Measurements from ENCODE around the gene CD300LD. TPM values are rescaled to one million over a fixed set of nuclear protein-coding genes. Genes with fewer than 3 reads are reported as not detected.

The CD300LD gene
- total and polyA plus RNA-seq, 12 donors = not detected

DNA sequence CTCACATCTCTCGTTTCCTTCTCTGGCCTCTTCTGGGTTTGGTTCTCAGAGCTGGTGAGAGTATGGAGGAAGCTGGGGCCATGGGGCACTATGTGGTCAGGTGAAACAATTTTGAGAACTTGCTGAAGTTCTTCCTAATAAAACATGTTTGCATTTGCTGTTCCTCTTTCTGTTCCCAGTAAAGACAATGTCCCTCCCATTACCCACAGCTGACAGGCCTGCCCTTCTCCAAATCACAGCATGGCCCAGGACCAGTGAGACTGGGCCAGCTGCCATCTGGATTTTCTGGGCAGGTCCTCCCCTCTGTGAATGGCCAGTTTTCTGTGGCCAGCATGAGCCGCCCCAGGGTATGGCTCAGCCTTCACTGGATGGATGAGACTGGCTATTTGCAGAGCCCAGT, 24.7 kb downstream of the CD300LD start, which contains the start of gene CD300H:
Gene CD300H, minus strand, starts transcription at position 113 of the 400 bp plus-strand sequence.
- ATAC-seq (peak in 3 of 8 donors; percentile 19 to 47 (median 21)), DNase-seq (no peak)
- Histone ChIP-seq H3K4me1 (peaks cover 0 to 44% (median 0%) of the 10 kb centered on the region in 9 donors), H3K27ac (peak within 1 kb of the TSS in 1 of 10 donors; percentile 79), H3K36me3 (no peaks in the 10 kb centered on the region), H3K9me3 (peaks cover 0 to 6% (median 0%) of the 10 kb centered on the region in 11 donors), H3K27me3 (peaks cover 0 to 31% (median 15%) of the 10 kb centered on the region in 7 donors), H3K4me3 (peak within 1 kb of the TSS in 1 of 10 donors; percentile 23)
- TF ChIP-seq, protein P1, sequence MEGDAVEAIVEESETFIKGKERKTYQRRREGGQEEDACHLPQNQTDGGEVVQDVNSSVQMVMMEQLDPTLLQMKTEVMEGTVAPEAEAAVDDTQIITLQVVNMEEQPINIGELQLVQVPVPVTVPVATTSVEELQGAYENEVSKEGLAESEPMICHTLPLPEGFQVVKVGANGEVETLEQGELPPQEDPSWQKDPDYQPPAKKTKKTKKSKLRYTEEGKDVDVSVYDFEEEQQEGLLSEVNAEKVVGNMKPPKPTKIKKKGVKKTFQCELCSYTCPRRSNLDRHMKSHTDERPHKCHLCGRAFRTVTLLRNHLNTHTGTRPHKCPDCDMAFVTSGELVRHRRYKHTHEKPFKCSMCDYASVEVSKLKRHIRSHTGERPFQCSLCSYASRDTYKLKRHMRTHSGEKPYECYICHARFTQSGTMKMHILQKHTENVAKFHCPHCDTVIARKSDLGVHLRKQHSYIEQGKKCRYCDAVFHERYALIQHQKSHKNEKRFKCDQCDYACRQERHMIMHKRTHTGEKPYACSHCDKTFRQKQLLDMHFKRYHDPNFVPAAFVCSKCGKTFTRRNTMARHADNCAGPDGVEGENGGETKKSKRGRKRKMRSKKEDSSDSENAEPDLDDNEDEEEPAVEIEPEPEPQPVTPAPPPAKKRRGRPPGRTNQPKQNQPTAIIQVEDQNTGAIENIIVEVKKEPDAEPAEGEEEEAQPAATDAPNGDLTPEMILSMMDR (IDR thresholded peaks at IDR 0.05) = no peak
- intact Hi-C loops (cut with DNase I) = loop anchor here in 2 of 10 donors (5.0 to 10.0 kb wide), 2 partner anchors 167 to 170 kb away; partner anchors contain the start of gene RAB37 (in 2 of the 2)
- WGBS, 2 donors = 77 to 78% methylated on average over 2 of the region's 2 CpGs

DNA sequence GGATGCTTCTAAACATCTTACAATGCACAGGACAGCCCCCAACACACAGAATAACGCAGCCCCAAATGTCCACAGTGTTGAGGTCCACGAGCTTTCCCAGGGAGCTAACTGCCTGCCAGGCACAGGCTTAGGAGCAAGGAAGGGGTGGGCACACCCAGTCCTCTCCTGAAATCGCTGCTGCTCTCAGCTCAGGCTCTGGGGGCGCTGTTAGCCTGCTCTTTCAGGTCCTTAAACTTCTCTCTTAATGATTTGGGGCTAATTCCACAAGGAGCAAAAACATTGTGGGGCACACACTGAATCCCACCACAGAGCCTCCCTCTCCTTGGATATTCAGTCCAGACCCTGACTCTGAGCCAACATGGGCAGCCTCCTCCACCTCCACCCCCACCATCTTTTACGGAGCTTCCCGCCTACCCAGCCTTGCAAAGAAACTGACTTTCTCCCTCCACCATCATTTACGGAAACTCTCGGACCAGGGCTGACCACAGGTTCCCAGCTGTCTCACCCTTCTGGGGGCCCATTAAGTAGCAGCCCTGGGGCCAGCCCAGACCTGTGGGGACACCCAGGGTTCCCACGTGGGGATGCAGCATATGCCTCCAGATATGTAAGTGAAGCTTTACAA, 25.8 kb downstream of the CD300LD start:
- Histone ChIP-seq H3K9me3 (no peaks in the 10 kb centered on the region), H3K36me3 (no peaks in the 10 kb centered on the region), H3K27ac (peak overlapping the region in 1 of 10 donors; percentile 79), H3K4me1 (peaks cover 0 to 40% (median 0%) of the 10 kb centered on the region in 9 donors), H3K4me3 (peak overlapping the region in 1 of 10 donors; percentile 23), H3K27me3 (peaks cover 0 to 41% (median 15%) of the 10 kb centered on the region in 7 donors)
- intact Hi-C loops (cut with DNase I) = loop anchor here in 2 of 10 donors (5.0 to 10.0 kb wide), 2 partner anchors 169 to 171 kb away; partner anchors contain the start of gene RAB37 (in 2 of the 2)
- WGBS, 2 donors = 34 to 35% methylated on average over 9 of the region's 9 CpGs
- TF ChIP-seq, protein P1 (IDR thresholded peaks at IDR 0.05) = peak; percentile 11 to 66 (median 45)
- DNase-seq (no peak), ATAC-seq (peak in 1 of 8 donors; percentile 47)

DNA sequence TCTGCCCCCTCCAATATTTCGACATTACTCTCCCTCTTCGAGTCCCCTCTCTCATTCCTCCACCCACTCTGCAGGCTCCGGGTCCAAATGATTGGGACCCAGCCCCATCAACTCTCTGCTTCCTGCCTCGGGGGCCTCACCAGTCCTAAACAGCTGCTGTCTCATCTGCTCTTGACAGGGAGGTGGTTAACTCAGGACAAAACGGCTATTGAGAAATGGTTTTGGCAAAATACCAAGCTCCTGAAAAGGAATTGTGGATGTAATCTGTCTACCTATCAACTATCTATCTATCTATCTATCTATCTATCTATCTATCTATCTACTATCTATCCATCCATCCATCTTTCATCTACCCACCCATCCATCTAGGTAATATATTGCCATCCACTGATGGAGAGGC, 27.0 kb downstream of the CD300LD start:
- WGBS, 2 donors = 50 to 58% methylated on average over 5 of the region's 5 CpGs
- H3K4me3 ChIP-seq = no peak overlapping the region
- no peak for DNase-seq
- no peaks in the 10 kb centered on the region for H3K9me3 ChIP-seq
- H3K4me1 ChIP-seq = peaks cover 0 to 37% (median 0%) of the 10 kb centered on the region in 9 donors
- intact Hi-C loops (cut with DNase I) = loop anchor here in 2 of 10 donors (5.0 to 10.0 kb wide), 2 partner anchors 170 to 172 kb away; partner anchors contain the start of gene RAB37 (in 2 of the 2)
- no peaks in the 10 kb centered on the region for H3K36me3 ChIP-seq
- peaks cover 0 to 48% (median 15%) of the 10 kb centered on the region in 7 donors for H3K27me3 ChIP-seq
- TF ChIP-seq, protein P1 (IDR thresholded peaks at IDR 0.05) = no peak
- H3K27ac ChIP-seq = no peak overlapping the region
- ATAC-seq = no peak

DNA sequence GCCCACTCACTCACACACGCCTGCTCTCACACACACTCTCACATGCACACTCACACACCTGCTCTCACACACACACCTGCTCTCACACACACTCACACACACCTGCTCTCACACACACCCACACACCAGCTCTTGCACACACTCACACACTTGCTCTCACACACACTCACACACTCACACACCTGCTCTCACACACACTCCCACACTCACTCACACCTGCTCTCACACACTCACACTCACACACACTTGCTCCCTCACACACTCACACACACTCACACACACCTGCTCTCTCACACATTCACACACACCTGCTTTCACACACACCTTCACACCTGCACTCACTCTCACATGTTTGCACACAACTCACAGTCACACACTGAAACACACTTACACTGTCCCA, 28.7 kb downstream of the CD300LD start:
- Histone ChIP-seq H3K9me3 (no peaks in the 10 kb centered on the region), H3K36me3 (no peaks in the 10 kb centered on the region), H3K4me3 (no peak overlapping the region), H3K4me1 (peaks cover 0 to 24% (median 0%) of the 10 kb centered on the region in 9 donors), H3K27ac (no peak overlapping the region), H3K27me3 (peaks cover 0 to 52% (median 21%) of the 10 kb centered on the region in 7 donors)
- WGBS, 2 donors = 96 to 97% methylated on average over 1 of the region's 1 CpG
- intact Hi-C loops (cut with DNase I) = loop anchor here in 1 of 10 donors (10.0 kb wide), 1 partner anchor 171 kb away; the partner anchor contains the start of gene RAB37
- TF ChIP-seq, protein P1 (IDR thresholded peaks at IDR 0.05) = no peak
- DNase-seq = no peak
- no peak for ATAC-seq
